Astrocyte (in vitro differentiated cells and primary cell): ENCODE measurements around the gene NFILZ. TPM values are rescaled to one million over a fixed set of nuclear protein-coding genes. Genes with fewer than 3 reads are reported as not detected.

Source experiments
- DNase-seq: peaks from one replicate; pipeline ENCODE4 v3.0.0-alpha.2; 2010; ENCODE audit warnings: low read depth
- FAIRE-seq: peaks from 2 replicates; lab custom pipeline; 2011; peaks lifted over from hg19 to GRCh38; lab: Jason Lieb, UNC
- H2AFZ ChIP-seq: 2 replicates; pipeline ENCODE4 v1.6.0; 2012; ENCODE audit warnings: low read depth, low read length, inconsistent platforms
- H3K27ac ChIP-seq: 2 replicates; pipeline ENCODE4 v1.5.1; 2011; ENCODE audit warnings: low read depth, low read length, inconsistent platforms
- H3K27me3 ChIP-seq: 2 replicates; pipeline ENCODE4 v1.6.0; 2011; ENCODE audit warnings: low read length, inconsistent platforms; ENCODE audit not compliant: insufficient read depth
- H3K36me3 ChIP-seq: 2 replicates; pipeline ENCODE4 v1.5.1; 2011; ENCODE audit warnings: low read length, inconsistent platforms; ENCODE audit not compliant: insufficient read depth
- H3K4me1 ChIP-seq: 2 replicates; pipeline ENCODE4 v1.5.1; 2011; ENCODE audit warnings: low read length, inconsistent platforms; ENCODE audit not compliant: insufficient read depth
- H3K4me2 ChIP-seq: 2 replicates; pipeline ENCODE4 v1.6.0; 2012; ENCODE audit warnings: low read length, inconsistent platforms
- H3K4me3 ChIP-seq: 2 replicates; pipeline ENCODE4 v1.5.1; 2011; ENCODE audit warnings: low read depth, mild to moderate bottlenecking, low read length, inconsistent platforms; ENCODE audit not compliant: insufficient read depth
- H3K79me2 ChIP-seq: 2 replicates; pipeline ENCODE4 v1.6.0; 2012; ENCODE audit warnings: mild to moderate bottlenecking, low read length, inconsistent platforms; ENCODE audit not compliant: insufficient read depth
- H3K9ac ChIP-seq: 2 replicates; pipeline ENCODE4 v1.6.0; 2012; ENCODE audit warnings: mild to moderate bottlenecking, low read length, inconsistent platforms
- H3K9me3 ChIP-seq: 2 replicates; pipeline ENCODE4 v1.5.1; 2012; ENCODE audit warnings: low read depth, mild to moderate bottlenecking, low read length, inconsistent platforms; ENCODE audit not compliant: insufficient read depth
- H4K20me1 ChIP-seq: 2 replicates; pipeline ENCODE4 v1.6.0; 2012; ENCODE audit warnings: low read length, inconsistent platforms; ENCODE audit not compliant: insufficient read depth
- H3K27ac Mint-ChIP-seq: one replicate; pipeline ENCODE4 v1.8.0; 2021; ENCODE audit warnings: mild to moderate bottlenecking, mixed read lengths; ENCODE audit not compliant: unreplicated experiment
- H3K27me3 Mint-ChIP-seq: one replicate; pipeline ENCODE4 v1.8.0; 2021; ENCODE audit warnings: low read depth, mixed read lengths; ENCODE audit not compliant: unreplicated experiment
- H3K36me3 Mint-ChIP-seq: one replicate; pipeline ENCODE4 v1.8.0; 2021; ENCODE audit warnings: low read depth, mixed read lengths; ENCODE audit not compliant: unreplicated experiment
- H3K4me1 Mint-ChIP-seq: one replicate; pipeline ENCODE4 v1.8.0; 2021; ENCODE audit warnings: low read depth, mixed read lengths; ENCODE audit not compliant: unreplicated experiment
- H3K4me3 Mint-ChIP-seq: one replicate; pipeline ENCODE4 v1.8.0; 2021; ENCODE audit warnings: mild to moderate bottlenecking, moderate library complexity, mixed read lengths; ENCODE audit not compliant: unreplicated experiment
- H3K9me3 Mint-ChIP-seq: one replicate; pipeline ENCODE4 v1.8.0; 2021; ENCODE audit warnings: mild to moderate bottlenecking, mixed read lengths; ENCODE audit not compliant: unreplicated experiment
- EZH2 ChIP-seq: IDR thresholded peaks from 2 replicates; pipeline ENCODE4 v1.6.1; 2012; ENCODE audit warnings: mild to moderate bottlenecking, low read length, inconsistent platforms; ENCODE audit not compliant: insufficient read depth
- total RNA-seq: library from RNA; stranded (reverse); gene quantifications from 2 replicates; pipeline ENCODE4 v1.2.1, GENCODE V29; 2021
- TF ChIP-seq, protein P1 (sequence below): IDR thresholded peaks from 2 replicates; pipeline ENCODE4 v1.5.1; 2011; ENCODE audit warnings: low read depth, mild to moderate bottlenecking, inconsistent platforms, low read length, moderate library complexity; ENCODE audit not compliant: insufficient read depth

NFILZ gene
- total RNA-seq, 1 donor from 2014 or later = not detected

- no peak overlapping the region for H3K27ac Mint-ChIP-seq
- TF ChIP-seq, protein P1, sequence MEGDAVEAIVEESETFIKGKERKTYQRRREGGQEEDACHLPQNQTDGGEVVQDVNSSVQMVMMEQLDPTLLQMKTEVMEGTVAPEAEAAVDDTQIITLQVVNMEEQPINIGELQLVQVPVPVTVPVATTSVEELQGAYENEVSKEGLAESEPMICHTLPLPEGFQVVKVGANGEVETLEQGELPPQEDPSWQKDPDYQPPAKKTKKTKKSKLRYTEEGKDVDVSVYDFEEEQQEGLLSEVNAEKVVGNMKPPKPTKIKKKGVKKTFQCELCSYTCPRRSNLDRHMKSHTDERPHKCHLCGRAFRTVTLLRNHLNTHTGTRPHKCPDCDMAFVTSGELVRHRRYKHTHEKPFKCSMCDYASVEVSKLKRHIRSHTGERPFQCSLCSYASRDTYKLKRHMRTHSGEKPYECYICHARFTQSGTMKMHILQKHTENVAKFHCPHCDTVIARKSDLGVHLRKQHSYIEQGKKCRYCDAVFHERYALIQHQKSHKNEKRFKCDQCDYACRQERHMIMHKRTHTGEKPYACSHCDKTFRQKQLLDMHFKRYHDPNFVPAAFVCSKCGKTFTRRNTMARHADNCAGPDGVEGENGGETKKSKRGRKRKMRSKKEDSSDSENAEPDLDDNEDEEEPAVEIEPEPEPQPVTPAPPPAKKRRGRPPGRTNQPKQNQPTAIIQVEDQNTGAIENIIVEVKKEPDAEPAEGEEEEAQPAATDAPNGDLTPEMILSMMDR = peak; percentile 88
- no peak for TF ChIP-seq EZH2
- Histone ChIP-seq H2AFZ (peak overlapping the region; percentile 67), H3K36me3 (no peaks in the 10 kb centered on the region), H4K20me1 (no peaks in the 10 kb centered on the region), H3K9ac (no peak overlapping the region), H3K4me1 (peaks cover 3% of the 10 kb centered on the region), H3K4me2 (peak overlapping the region; percentile 75), H3K27ac (no peak overlapping the region), H3K9me3 (no peaks in the 10 kb centered on the region), H3K79me2 (no peaks in the 10 kb centered on the region), H3K4me3 (no peak overlapping the region), H3K27me3 (peaks cover 3% of the 10 kb centered on the region)
- no peaks in the 10 kb centered on the region for H3K36me3 Mint-ChIP-seq
- no peaks in the 10 kb centered on the region for H3K4me1 Mint-ChIP-seq
- peaks cover 8% of the 10 kb centered on the region for H3K9me3 Mint-ChIP-seq
- peaks cover 15% of the 10 kb centered on the region for H3K27me3 Mint-ChIP-seq
- peak overlapping the region; percentile 50 for H3K4me3 Mint-ChIP-seq
- DNase-seq = no peak
- no peak for FAIRE-seq
Observed at GRCh38 chr19:8654591-8655339, 24.3 kb downstream of the NFILZ start.

DNA sequence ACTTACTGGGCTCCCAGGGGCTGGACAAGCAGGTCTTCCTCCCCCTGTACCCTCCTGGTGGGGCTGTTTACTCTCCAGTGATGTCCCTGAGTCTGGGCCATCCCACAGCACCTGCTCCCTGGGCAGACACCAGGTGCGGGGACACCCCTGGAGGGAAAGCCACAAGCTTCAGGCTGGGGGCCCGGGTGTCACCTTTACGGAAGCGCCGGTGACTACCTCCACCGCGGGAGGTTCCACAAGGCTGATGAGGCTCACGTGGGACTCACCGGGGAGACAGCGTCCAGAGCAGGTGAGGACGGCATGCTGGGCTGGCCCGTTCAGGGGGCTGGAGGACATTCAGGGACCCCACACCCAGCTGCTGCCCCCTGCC lies 24.9 kb downstream of the NFILZ start:
- no peaks in the 10 kb centered on the region for H3K9me3 ChIP-seq
- Mint-ChIP-seq H3K9me3 (peaks cover 8% of the 10 kb centered on the region), H3K27ac (no peak overlapping the region), H3K36me3 (no peaks in the 10 kb centered on the region), H3K4me1 (no peaks in the 10 kb centered on the region), H3K4me3 (no peak overlapping the region), H3K27me3 (peaks cover 15% of the 10 kb centered on the region)
- no peak for FAIRE-seq
- peaks cover under 1% of the 10 kb centered on the region for H3K4me1 ChIP-seq
- no peak for DNase-seq
- H3K27ac ChIP-seq = no peak overlapping the region
- no peak overlapping the region for H3K9ac ChIP-seq
- TF ChIP-seq EZH2 = no peak
- TF ChIP-seq, protein P1 = no peak
- H3K79me2 ChIP-seq = no peaks in the 10 kb centered on the region
- H3K4me2 ChIP-seq = no peak overlapping the region
- H2AFZ ChIP-seq = no peak overlapping the region
- H3K4me3 ChIP-seq = no peak overlapping the region
- no peaks in the 10 kb centered on the region for H3K36me3 ChIP-seq
- H4K20me1 ChIP-seq = no peaks in the 10 kb centered on the region
- H3K27me3 ChIP-seq = peaks cover 3% of the 10 kb centered on the region

GRCh38 chr19:8657869-8658268 lies 27.4 kb downstream of the NFILZ start:
- Mint-ChIP-seq H3K4me1 (no peaks in the 10 kb centered on the region), H3K27ac (no peak overlapping the region), H3K4me3 (no peak overlapping the region), H3K36me3 (no peaks in the 10 kb centered on the region), H3K9me3 (peaks cover 12% of the 10 kb centered on the region), H3K27me3 (peaks cover 15% of the 10 kb centered on the region)
- peaks cover 3% of the 10 kb centered on the region for H3K27me3 ChIP-seq
- FAIRE-seq (no peak), DNase-seq (no peak)
- no peak overlapping the region for H3K4me2 ChIP-seq
- H3K27ac ChIP-seq = no peak overlapping the region
- H2AFZ ChIP-seq = no peak overlapping the region
- H3K4me1 ChIP-seq = no peaks in the 10 kb centered on the region
- H3K36me3 ChIP-seq = no peaks in the 10 kb centered on the region
- no peak overlapping the region for H3K4me3 ChIP-seq
- H3K9ac ChIP-seq = no peak overlapping the region
- no peaks in the 10 kb centered on the region for H3K9me3 ChIP-seq
- H3K79me2 ChIP-seq = no peaks in the 10 kb centered on the region
- TF ChIP-seq, protein P1 = no peak
- TF ChIP-seq EZH2 = no peak
- no peaks in the 10 kb centered on the region for H4K20me1 ChIP-seq
